Measurements from ENCODE around the gene PXMP4.

The PXMP4 gene

GRCh38 chr20:33681288-33681687 is 38.8 kb downstream of the PXMP4 start:
- DNase-seq: no peak

GRCh38 chr20:33680686-33681085 is 39.4 kb downstream of the PXMP4 start:
- no peak for DNase-seq

DNA sequence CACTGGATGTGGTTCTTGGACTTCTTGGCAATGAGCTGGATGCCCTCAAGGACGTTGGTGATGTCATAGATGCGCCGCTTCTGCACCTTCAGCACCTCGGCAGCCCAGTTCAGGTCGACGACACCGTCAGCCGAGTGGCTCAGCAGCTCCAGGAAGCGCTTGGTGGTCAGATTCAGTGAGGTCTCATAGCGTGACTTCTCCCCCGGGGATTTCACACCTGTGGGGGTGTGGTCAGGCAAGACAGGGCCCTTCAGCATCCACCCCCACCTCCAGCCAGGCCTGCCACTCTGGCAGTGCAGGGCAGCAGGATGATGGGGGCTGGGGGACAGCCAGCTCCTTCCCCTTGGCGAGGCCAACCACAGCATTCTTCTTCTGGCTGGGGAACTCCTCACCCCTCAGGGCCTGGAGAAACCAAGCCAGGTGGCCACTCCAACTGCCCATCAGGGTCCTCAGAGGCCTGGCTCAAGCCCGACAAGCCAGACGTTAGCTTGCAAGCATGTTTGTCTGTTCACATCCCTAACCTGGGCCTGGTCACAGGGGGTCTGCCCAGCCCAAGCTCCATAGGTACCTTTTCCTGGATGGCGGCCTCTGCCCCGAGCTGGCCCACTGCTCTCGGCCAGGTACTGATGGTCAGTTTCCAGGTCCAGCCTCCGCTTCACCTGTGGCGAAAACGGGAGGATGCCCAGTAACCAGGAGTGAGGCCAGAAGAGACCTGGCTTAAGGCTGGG is 40.2 kb downstream of the PXMP4 start:
- no peak for DNase-seq

- DNase-seq: no peak
These were observed 42.0 kb downstream of the PXMP4 start for GRCh38 chr20:33677991-33678702.

DNA sequence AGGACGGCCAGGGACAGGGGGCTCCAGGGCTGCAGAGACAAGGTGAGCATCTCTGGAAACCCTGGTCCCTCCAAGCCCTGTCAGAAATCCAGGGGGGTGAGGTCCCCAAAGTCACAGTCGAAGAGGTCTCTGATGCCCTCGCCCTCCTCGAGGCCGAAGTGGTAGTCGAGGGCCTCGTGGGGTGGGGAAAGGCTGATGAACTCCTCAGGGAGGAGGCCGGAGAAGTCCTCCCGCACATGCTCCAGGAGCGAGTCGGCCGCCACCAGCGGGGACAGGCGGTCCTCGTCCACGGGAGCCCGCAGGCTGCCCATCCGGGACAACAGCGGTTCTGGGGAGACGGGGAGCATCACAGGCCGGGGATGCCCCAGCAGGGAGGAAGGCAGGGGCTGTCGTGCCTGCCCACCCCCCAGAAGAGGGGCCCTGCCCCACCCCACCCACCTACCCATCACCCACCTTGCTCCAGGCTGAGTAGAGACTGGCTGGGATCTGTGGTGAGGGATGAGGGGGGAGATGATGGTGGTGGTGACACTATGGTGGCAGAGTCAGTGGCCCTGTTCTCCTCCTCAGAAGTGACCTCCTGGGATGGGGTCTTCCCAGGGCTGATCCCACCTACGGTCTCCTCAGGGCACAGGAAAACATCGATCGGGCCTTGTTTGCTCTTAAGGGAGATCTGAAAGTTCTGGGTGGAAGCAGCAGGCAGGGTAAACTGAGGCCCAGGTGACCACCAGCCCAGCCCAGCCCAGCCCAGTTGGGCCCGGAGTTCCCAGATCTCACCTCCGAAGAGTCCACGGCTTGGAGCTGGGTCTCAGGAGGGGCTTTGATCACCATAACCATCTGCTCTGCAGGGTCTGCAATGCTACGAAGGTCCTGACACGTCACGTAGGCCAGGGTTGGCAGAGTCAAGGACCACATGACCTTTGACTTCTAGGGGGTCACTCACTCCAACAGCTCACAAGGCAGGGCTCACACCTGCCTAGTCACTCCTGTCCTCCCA is 43.2 kb downstream of the PXMP4 start:
- DNase-seq: no peak

GRCh38 chr20:33676121-33676520 is 44.0 kb downstream of the PXMP4 start:
- DNase-seq: no peak

- DNase-seq: no peak
These were observed 44.8 kb downstream of the PXMP4 start for GRCh38 chr20:33675136-33675959.

DNA sequence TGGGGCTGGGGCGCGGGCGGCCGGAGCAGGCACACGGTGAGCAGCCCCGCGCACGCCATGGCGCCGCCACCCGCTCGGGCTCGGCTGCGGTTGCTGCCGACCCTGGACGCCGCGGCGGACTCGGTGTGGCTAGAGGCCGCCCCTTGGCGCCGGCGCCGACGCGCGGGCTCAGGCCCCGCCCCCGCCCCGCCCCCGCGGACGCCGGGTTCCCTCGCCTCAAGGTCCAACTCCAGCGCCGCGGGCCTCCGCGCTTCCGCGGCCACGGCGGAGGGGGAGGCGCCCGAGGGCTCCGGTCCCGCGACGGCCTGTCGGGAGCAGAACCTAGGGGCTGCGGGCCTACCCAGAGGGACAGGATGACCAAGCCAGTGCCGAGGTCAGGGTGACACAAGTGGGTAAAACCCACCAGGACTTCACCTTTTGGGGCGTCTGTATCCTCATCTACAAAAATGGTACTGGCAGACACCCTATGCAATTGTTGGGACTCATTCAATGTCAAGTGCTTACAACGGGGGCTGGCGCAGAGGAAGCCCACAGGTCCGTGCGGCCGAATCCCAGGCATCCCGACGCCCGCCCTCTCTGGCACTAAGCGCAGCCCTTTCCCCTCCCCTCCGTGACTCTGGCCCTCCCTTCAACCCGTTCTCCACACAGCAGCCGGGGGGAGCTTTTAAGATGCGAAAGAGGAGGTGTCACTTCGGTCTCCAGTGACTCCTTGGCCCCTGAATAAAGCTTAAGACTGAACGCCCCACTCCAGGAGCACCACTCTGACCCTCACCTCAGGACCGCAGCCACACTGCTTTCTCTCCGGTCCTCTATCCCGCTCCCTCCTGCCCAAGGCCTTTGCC is 45.6 kb downstream of the PXMP4 start, which contains the start of gene NECAB3:
TSS of gene NECAB3 (minus strand) at position 135 of the 842 bp plus-strand sequence. CDS start at position 59, 76 bp downstream.
- peak; percentile 89 for DNase-seq

- DNase-seq: peak; percentile 62
These were observed 46.5 kb downstream of the PXMP4 start for GRCh38 chr20:33673410-33674293.

DNA sequence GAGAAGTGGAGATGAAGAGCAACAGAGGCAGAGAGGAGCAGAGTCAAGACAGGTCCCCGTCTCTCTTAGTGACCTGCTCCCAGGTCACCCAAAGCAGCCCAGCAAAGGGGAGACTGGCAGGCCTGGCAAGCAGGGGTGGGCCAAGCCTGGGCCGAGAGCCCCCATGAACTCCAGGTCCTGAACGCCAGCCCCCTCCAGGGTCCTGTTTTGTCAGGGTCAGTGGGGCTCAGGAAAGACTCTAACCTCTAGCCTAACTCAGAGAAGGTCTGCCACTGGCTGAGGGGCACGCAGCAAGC is 47.0 kb downstream of the PXMP4 start:
- no peak for DNase-seq

GRCh38 chr20:33672426-33673113 is 47.5 kb downstream of the PXMP4 start:
- no peak for DNase-seq

- no peak for DNase-seq
These were observed 48.4 kb downstream of the PXMP4 start for GRCh38 chr20:33671573-33672288.

- no peak for DNase-seq
These were observed 49.2 kb downstream of the PXMP4 start for GRCh38 chr20:33670715-33671499.

DNA sequence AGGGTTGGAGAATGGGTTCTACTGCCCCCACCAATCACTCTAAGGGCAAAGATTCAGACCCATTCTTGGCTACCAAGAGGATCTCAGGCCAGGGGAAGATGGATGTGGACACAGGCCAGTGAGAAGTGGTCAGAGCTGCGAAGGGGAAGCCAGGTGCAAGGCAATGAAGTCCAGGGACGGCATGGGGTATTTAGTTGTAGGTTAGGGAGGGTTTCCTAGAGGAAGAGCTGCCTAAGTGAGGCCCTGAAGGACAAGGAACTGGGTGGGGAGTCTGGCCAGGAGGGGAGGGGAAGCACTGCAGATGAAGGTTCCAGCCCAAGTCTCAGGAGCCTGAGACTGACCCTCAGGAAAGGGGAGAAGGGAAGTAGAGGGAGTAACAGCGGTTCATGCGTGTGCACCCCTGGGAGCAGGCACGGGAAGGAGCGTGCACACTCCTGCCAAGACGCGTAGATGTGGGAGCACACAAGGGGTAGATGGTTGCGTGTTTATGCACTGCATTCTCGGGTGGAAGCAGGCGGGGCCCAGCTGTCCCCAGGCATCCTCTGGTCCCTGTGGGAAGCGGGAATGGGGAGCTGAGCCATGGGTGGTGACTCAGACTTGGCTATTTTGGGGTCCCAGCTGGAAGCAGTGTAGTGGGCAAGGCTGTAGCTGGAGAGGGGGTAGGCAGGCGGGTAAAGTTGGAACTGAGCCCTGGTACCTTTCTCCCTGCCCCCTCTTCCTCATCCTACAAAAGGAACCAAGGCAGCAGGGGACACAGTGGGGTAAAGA is 50.1 kb downstream of the PXMP4 start:
- DNase-seq: no peak

- no peak for DNase-seq
These were observed 50.9 kb downstream of the PXMP4 start for GRCh38 chr20:33669224-33669623.

- no peak for DNase-seq
These were observed 51.5 kb downstream of the PXMP4 start for GRCh38 chr20:33668466-33669155.

Data from right forelimb (tissue), 1 donor.